Pancreas (tissue), 10 donors: Measurements from ENCODE around the gene TP53BP2. TPM values are rescaled to one million over a fixed set of nuclear protein-coding genes. Genes with fewer than 3 reads are reported as not detected.
"Not testable (repeated sequence)": the region's sequence is repeated elsewhere in the genome, so short reads cannot be mapped to it uniquely, and the experiment has no call there.

Source experiments
- ATAC-seq, 4 donors: fragments of 200-7000 bp; cut with Tn5 transposase; one replicate each; pipeline versions ENCODE4 v1.8.0 to v1.9.1; 2020; ENCODE audit warnings: mild to moderate bottlenecking in 4 of 4, moderate library complexity in 4 of 4
- DNase-seq, 6 donors: peaks; one replicate each; pipeline ENCODE4 v3.0.0-alpha.2; 2020
- FAIRE-seq: peaks from 2 replicates; lab custom pipeline; 2012; peaks lifted over from hg19 to GRCh38; lab: Jason Lieb, UNC
- H3K27ac ChIP-seq, 4 donors: fragments of 200-600 bp; sonication (generic); 1 replicate in 3 of 4; 2 replicates in 1 of 4; pipeline versions ENCODE4 v1.5.0 to v1.8.0; 2020
- H3K27me3 ChIP-seq, 4 donors: fragments of 200-600 bp; one replicate each; pipeline ENCODE4 v1.8.0; 2021
- H3K36me3 ChIP-seq, 3 donors: fragments of 200-600 bp; sonication (generic) in 1 of 3; one replicate each; pipeline versions ENCODE4 v1.5.0 to v1.8.0; 2020 to 2021
- H3K4me1 ChIP-seq, 3 donors: fragments of 200-600 bp; one replicate each; pipeline ENCODE4 v1.8.0; 2021
- H3K4me3 ChIP-seq, 4 donors: fragments of 200-600 bp; sonication (generic) in 2 of 4; one replicate each; pipeline versions ENCODE4 v1.5.0 to v1.8.0; 2020 to 2021
- H3K9me3 ChIP-seq, 4 donors: fragments of 200-600 bp; one replicate each; pipeline ENCODE4 v1.8.0; 2021
- CTCF ChIP-seq, 4 donors: fragments of 200-600 bp; sonication (generic) in 3 of 4; IDR thresholded peaks; one replicate each; pipeline versions ENCODE4 v1.5.0 to v1.8.0; 2021; ENCODE audit warnings: antibody characterized with exemption in 4 of 4
- WGBS, 2 donors: extraction: QIAGEN DNeasy Blood & Tissue Kit; methylation state at CpG; one replicate each; pipeline ENCODE4 v1.1.7; 2013; 5-methylcytosine and 5-hydroxymethylcytosine counted together
- intact Hi-C, 3 donors: fragments of 100-400 bp; cut with DNase I; formaldehyde crosslinking; loops; one replicate each; pipeline versions ENCODE4 v1.11.1 to v1.14.2; 2022
- polyA plus RNA-seq, 2 donors: library from polyadenylated mRNA; stranded (reverse); fragments of 200-250 nt; gene quantifications; one replicate each; pipeline ENCODE4 v1.2.3, GENCODE V29; 2013
- total RNA-seq, 6 donors: library from RNA; stranded (reverse); fragmentation: NEBNext Ultra II Directional in 4 of 6; extraction: Animal tissue kit (Norgen Biotek cat#: 25700) in 4 of 6; gene quantifications; one replicate each; pipeline versions ENCODE4 v1.2.1 to v1.2.4, GENCODE V29; 2021 to 2023
- donor health status: healthy with polysubstance abuse.
- donor health status: DM: no; HTN: no; CAD: no; lungs with moderate emphysema.
- donor health status: DM: no; HTN: no; CAD: no.
- donor health status: control.
- donor health status: control.
- donor health status: Bipolar disorder and iron deficiency.
- donor health status: DM: yes; HTN: yes; CAD: no.
- donor health status: DM: no; HTN: no; CAD: no.
- donor health status: DM: no; HTN: no; CAD: no.
- donor health status: DM: yes; HTN: yes; CAD: no.

Gene TP53BP2
- total and polyA plus RNA-seq, 8 donors, result 5.5 to 31.7 (median 14.1) TPM

- no peak overlapping the region for H3K4me3 ChIP-seq
- H3K27ac ChIP-seq, result peak overlapping the region in 1 of 4 donors; percentile 14
- H3K9me3 ChIP-seq, result no peaks in the 10 kb centered on the region
- 54 to 55% methylated on average over 4 of the region's 4 CpGs for WGBS, 2 donors
- H3K27me3 ChIP-seq, result no peaks in the 10 kb centered on the region
- DNase-seq (no peak), ATAC-seq (peak in 2 of 4 donors; percentile 37 to 48), FAIRE-seq (no peak)
- no peak for TF ChIP-seq CTCF (IDR thresholded peaks at IDR 0.05)
- H3K36me3 ChIP-seq, result no peaks in the 10 kb centered on the region
- intact Hi-C loops, result no loop called here
- H3K4me1 ChIP-seq, result peaks cover 14 to 41% (median 24%) of the 10 kb centered on the region in 3 donors
These were observed 25.8 kb downstream of the TP53BP2 start for GRCh38 chr1:223819730-223820514.

GRCh38 chr1:223817265-223817664, 28.5 kb downstream of the TP53BP2 start:
- intact Hi-C loops, ATAC-seq, H3K4me3 ChIP-seq, H3K9me3 ChIP-seq, H3K36me3 ChIP-seq, DNase-seq, FAIRE-seq, H3K27me3 ChIP-seq, H3K27ac ChIP-seq: not testable (repeated sequence)
- H3K4me1 ChIP-seq, result peaks cover 16 to 24% (median 21%) of the 10 kb centered on the region in 3 donors

- H3K27ac ChIP-seq, result peak overlapping the region in 2 of 4 donors; percentile 57 to 63
- no peak for TF ChIP-seq CTCF (IDR thresholded peaks at IDR 0.05)
- ATAC-seq (peak in 1 of 4 donors; percentile 22), DNase-seq (no peak), FAIRE-seq (no peak)
- peaks cover 0 to 5% (median 0%) of the 10 kb centered on the region in 3 donors for H3K36me3 ChIP-seq
- H3K4me1 ChIP-seq, result peaks cover 16 to 24% (median 21%) of the 10 kb centered on the region in 3 donors
- no peaks in the 10 kb centered on the region for H3K9me3 ChIP-seq
- H3K4me3 ChIP-seq, result no peak overlapping the region
- H3K27me3 ChIP-seq, result no peaks in the 10 kb centered on the region
- intact Hi-C loops, result no loop called here
- WGBS, 2 donors, result 59 to 66% methylated on average over 3 of the region's 3 CpGs
These were observed 29.9 kb downstream of the TP53BP2 start for GRCh38 chr1:223815865-223816264.

- no peaks in the 10 kb centered on the region for H3K9me3 ChIP-seq
- FAIRE-seq, result no peak
- no peak for DNase-seq
- intact Hi-C loops, result no loop called here
- peak; percentile 71 to 87 (median 80) for ATAC-seq
- no peak overlapping the region for H3K4me3 ChIP-seq
- no peak for TF ChIP-seq CTCF (IDR thresholded peaks at IDR 0.05)
- H3K36me3 ChIP-seq, result peaks cover 0 to 5% (median 0%) of the 10 kb centered on the region in 3 donors
- peak overlapping the region in 2 of 4 donors; percentile 57 to 63 for H3K27ac ChIP-seq
- peaks cover 16 to 21% (median 21%) of the 10 kb centered on the region in 3 donors for H3K4me1 ChIP-seq
- WGBS, 2 donors, result 26 to 29% methylated on average over 4 of the region's 4 CpGs
- no peaks in the 10 kb centered on the region for H3K27me3 ChIP-seq
These were observed 30.5 kb downstream of the TP53BP2 start for GRCh38 chr1:223815020-223815853.

- Histone ChIP-seq H3K4me1 (peaks cover 14 to 21% (median 16%) of the 10 kb centered on the region in 3 donors), H3K27ac (no peak overlapping the region), H3K9me3 (no peaks in the 10 kb centered on the region), H3K4me3 (no peak overlapping the region), H3K27me3 (no peaks in the 10 kb centered on the region), H3K36me3 (peaks cover 0 to 5% (median 0%) of the 10 kb centered on the region in 3 donors)
- FAIRE-seq (no peak), ATAC-seq (no peak), DNase-seq (no peak)
- no peak for TF ChIP-seq CTCF (IDR thresholded peaks at IDR 0.05)
- intact Hi-C loops, result no loop called here
These were observed 32.1 kb downstream of the TP53BP2 start for GRCh38 chr1:223813645-223814044.
